HCT116 (cell line): ENCODE data around the gene AVPI1. TPM values are rescaled to one million over a fixed set of nuclear protein-coding genes. Genes with fewer than 3 reads are reported as not detected.

ENCODE experiments used
- ATAC-seq: fragments of 200-7000 bp; cut with Tn5 transposase; 2 replicates; pipeline ENCODE4 v1.9.1; 2020; ENCODE audit warnings: mild to moderate bottlenecking, moderate library complexity
- BruUV-seq: library from RNA; stranded (reverse); fragments of 400-500 nt; replicated peaks from 2 replicates; lab custom pipeline; 2021; lab: Mats Ljungman, UMichigan
- CTCF ChIA-PET: fragments of 300-600 bp; sonication (Branson Sonifier 250); formaldehyde crosslinking; loops from one replicate; lab custom pipeline; 2021; ENCODE audit warnings: antibody characterized with exemption; lab: Charles Lee
- POLR2A ChIA-PET: fragments of 300-600, 350-600 bp; sonication (Branson Sonifier 250); formaldehyde crosslinking; loops from one replicate; lab custom pipeline; 2021; ENCODE audit warnings: antibody characterized with exemption; lab: Charles Lee
- RAD21 ChIA-PET, 2 experiments: fragments of 300-600 bp; sonication (Branson Sonifier 250); formaldehyde crosslinking; loops; one replicate each; lab custom pipeline; 2023; ENCODE audit warnings: low total read pairs in 2 of 2; ENCODE audit not compliant: uncharacterized antibody in 2 of 2, unreplicated experiment in 2 of 2, low non-redundant PET in 1 of 2; lab: Charles Lee
- DNase-seq: peaks from one replicate; pipeline ENCODE4 v3.0.0-alpha.2; 2010; ENCODE audit warnings: low read depth, low spot score
- H2AFZ ChIP-seq: fragments of 200-600 bp; shearing (Covaris generic), sonication (generic); 2 replicates; pipeline ENCODE4 v1.6.1; 2017; ENCODE audit warnings: low read depth, mixed run types, mixed read lengths, antibody characterized with exemption, low read length; ENCODE audit not compliant: poor library complexity, severe bottlenecking
- H3K27ac ChIP-seq: 2 replicates; pipeline ENCODE4 v1.5.1; 2012; ENCODE audit warnings: low read depth, low read length
- H3K27me3 ChIP-seq: fragments of 200-600 bp; sonication (generic); 2 replicates; pipeline ENCODE4 v1.6.1; 2016; ENCODE audit warnings: mixed run types, low read length, mixed read lengths; ENCODE audit not compliant: insufficient read depth
- H3K36me3 ChIP-seq, 2 experiments: fragments of 200-500 bp in 1 of 2; fragments of 200-600 bp in 1 of 2; sonication (Bioruptor generic) in 1 of 2; sonication (generic) in 1 of 2; 2 replicates each; pipeline versions ENCODE4 v1.5.1 to v1.6.1; 2014 to 2016; ENCODE audit warnings: low read length in 2 of 2, inconsistent platforms in 1 of 2, mixed read lengths in 1 of 2, mixed run types in 1 of 2; ENCODE audit not compliant: insufficient read depth in 2 of 2, control insufficient read depth in 1 of 2
- H3K4me1 ChIP-seq, 2 experiments: fragments of 200-600 bp in 1 of 2; sonication (generic) in 1 of 2; 2 replicates each; pipeline versions ENCODE4 v1.5.1 to v1.6.1; 2012 to 2017; ENCODE audit warnings: low read length in 2 of 2, inconsistent platforms in 1 of 2, mild to moderate bottlenecking in 1 of 2, mixed read lengths in 1 of 2, mixed run types in 1 of 2, moderate library complexity in 1 of 2; ENCODE audit not compliant: insufficient read depth in 2 of 2, control insufficient read depth in 1 of 2
- H3K4me2 ChIP-seq: fragments of 200-600 bp; sonication (generic); 2 replicates; pipeline ENCODE4 v1.6.1; 2017; ENCODE audit warnings: mixed run types, low read length, mixed read lengths
- H3K4me3 ChIP-seq, 2 experiments: fragments of 200-600 bp in 1 of 2; sonication (generic) in 1 of 2; replicated peaks in 1 of 2; 2 replicates each; pipeline ENCODE4 v1.5.1; 2011 to 2016; ENCODE audit warnings: low read length in 2 of 2, control low read depth in 1 of 2, low read depth in 1 of 2, mild to moderate bottlenecking in 1 of 2, mixed read lengths in 1 of 2, mixed run types in 1 of 2
- H3K79me2 ChIP-seq: fragments of 200-600 bp; sonication (generic); 2 replicates; pipeline ENCODE4 v1.6.1; 2017; ENCODE audit warnings: mild to moderate bottlenecking, mixed run types, low read length, moderate library complexity, mixed read lengths; ENCODE audit not compliant: insufficient read depth
- H3K9ac ChIP-seq: fragments of 200-600 bp; sonication (generic); 2 replicates; pipeline ENCODE4 v1.6.1; 2016; ENCODE audit warnings: low read length, mixed read lengths
- H3K9me2 ChIP-seq: fragments of 200-600 bp; sonication (generic), shearing (Covaris generic); 2 replicates; pipeline ENCODE4 v1.6.1; 2017; ENCODE audit warnings: mixed run types, mild to moderate bottlenecking, moderate library complexity; ENCODE audit not compliant: insufficient read depth
- H3K9me3 ChIP-seq, 2 experiments: fragments of 200-500 bp in 1 of 2; fragments of 200-600 bp in 1 of 2; sonication (Bioruptor generic) in 1 of 2; sonication (generic) in 1 of 2; 2 replicates each; pipeline ENCODE4 v1.6.1; 2014 to 2017; ENCODE audit warnings: low read length in 2 of 2, mixed read lengths in 2 of 2, inconsistent platforms in 1 of 2, low read depth in 1 of 2, mild to moderate bottlenecking in 1 of 2, mixed run types in 1 of 2, moderate library complexity in 1 of 2; ENCODE audit not compliant: control insufficient read depth in 1 of 2, insufficient read depth in 1 of 2
- H4K20me1 ChIP-seq: fragments of 200-600 bp; sonication (generic), shearing (Covaris generic); 2 replicates; pipeline ENCODE4 v1.6.1; 2017; ENCODE audit warnings: mixed run types, mild to moderate bottlenecking, moderate library complexity; ENCODE audit not compliant: insufficient read depth
- CBX3 ChIP-seq: IDR thresholded peaks from 2 replicates; pipeline ENCODE4 v1.6.1; 2012; ENCODE audit warnings: low read depth
- CEBPB ChIP-seq: IDR thresholded peaks from 2 replicates; pipeline ENCODE4 v1.6.1; 2012; ENCODE audit warnings: low read depth
- EGR1 ChIP-seq: IDR thresholded peaks from 2 replicates; pipeline ENCODE4 v1.6.1; 2012; ENCODE audit warnings: low read depth
- ELF1 ChIP-seq: IDR thresholded peaks from 2 replicates; pipeline ENCODE4 v1.6.1; 2012; ENCODE audit warnings: low read depth, borderline replicate concordance
- EZH2phosphoT487 ChIP-seq: fragments of 200-600 bp; IDR thresholded peaks from 2 replicates; pipeline ENCODE4 v1.6.1; 2018; ENCODE audit warnings: antibody characterized with exemption, borderline replicate concordance
- FOSL1 ChIP-seq: IDR thresholded peaks from 2 replicates; pipeline ENCODE4 v1.6.1; 2012; ENCODE audit warnings: low read depth
- JUND ChIP-seq: IDR thresholded peaks from 2 replicates; pipeline ENCODE4 v1.6.1; 2012
- POLR2A ChIP-seq: IDR thresholded peaks from 2 replicates; pipeline ENCODE4 v1.7.0; 2011; ENCODE audit warnings: borderline replicate concordance; ENCODE audit not compliant: insufficient read depth, insufficient read length; ENCODE audit errors: extremely low read depth
- POLR2AphosphoS5 ChIP-seq: IDR thresholded peaks from 2 replicates; pipeline ENCODE4 v1.6.1; 2011; ENCODE audit warnings: mild to moderate bottlenecking, low read depth, low read length, moderate library complexity
- RAD21 ChIP-seq: IDR thresholded peaks from 2 replicates; pipeline ENCODE4 v1.6.1; 2012; ENCODE audit warnings: low read depth, mild to moderate bottlenecking
- SP1 ChIP-seq: IDR thresholded peaks from 2 replicates; pipeline ENCODE4 v1.6.1; 2012; ENCODE audit warnings: low read depth
- SRF ChIP-seq: IDR thresholded peaks from 2 replicates; pipeline ENCODE4 v1.6.1; 2012; ENCODE audit warnings: low read depth
- TCF7L2 ChIP-seq: IDR thresholded peaks from 2 replicates; pipeline ENCODE4 v1.7.0; 2011; ENCODE audit warnings: borderline replicate concordance, inconsistent platforms; ENCODE audit not compliant: insufficient read depth, insufficient read length; ENCODE audit errors: extremely low read depth
- ZNF274 ChIP-seq: fragments of 200-500 bp; sonication (Bioruptor generic); IDR thresholded peaks from 2 replicates; pipeline ENCODE4 v1.6.1; 2014; ENCODE audit warnings: mild to moderate bottlenecking, low read depth, low read length, inconsistent platforms
- intact Hi-C: fragments of 100-400 bp; cut with micrococcal nuclease; formaldehyde crosslinking; loops from 2 replicates; pipeline ENCODE4 v1.10.0; 2022
- total RNA-seq: library from RNA; stranded (reverse); gene quantifications from one replicate; pipeline ENCODE4 v1.2.1, GENCODE V29; 2021; ENCODE audit not compliant: unreplicated experiment
- TF ChIP-seq, protein P1 (sequence below): IDR thresholded peaks from 2 replicates; pipeline ENCODE4 v1.6.1; 2012
- TF ChIP-seq, protein P2 (sequence below): IDR thresholded peaks from 2 replicates; pipeline ENCODE4 v1.6.1; 2011; ENCODE audit warnings: mild to moderate bottlenecking, low read length, moderate library complexity; ENCODE audit not compliant: insufficient replicate concordance; ENCODE audit errors: extremely low read depth
- TF ChIP-seq, protein P3 (sequence below), 3 experiments: fragments of 200-600 bp in 1 of 3; sonication (generic) in 1 of 3; IDR thresholded peaks in 2 of 3; conservative IDR thresholded peaks in 1 of 3; 2 replicates each; pipeline ENCODE4 v1.5.1; 2012 to 2017; ENCODE audit warnings: low read depth in 2 of 3, low read length in 2 of 3, antibody characterized with exemption in 1 of 3, borderline replicate concordance in 1 of 3, control low read depth in 1 of 3, mild to moderate bottlenecking in 1 of 3, mixed read lengths in 1 of 3, mixed run types in 1 of 3, moderate library complexity in 1 of 3; ENCODE audit not compliant: insufficient read depth in 1 of 3
- TF ChIP-seq, protein P4 (sequence below): IDR thresholded peaks from 2 replicates; pipeline ENCODE4 v1.6.1; 2012; ENCODE audit warnings: low read depth

AVPI1 gene
- total RNA-seq, 1 experiment from 2014 or later = 26.7 TPM

DNA sequence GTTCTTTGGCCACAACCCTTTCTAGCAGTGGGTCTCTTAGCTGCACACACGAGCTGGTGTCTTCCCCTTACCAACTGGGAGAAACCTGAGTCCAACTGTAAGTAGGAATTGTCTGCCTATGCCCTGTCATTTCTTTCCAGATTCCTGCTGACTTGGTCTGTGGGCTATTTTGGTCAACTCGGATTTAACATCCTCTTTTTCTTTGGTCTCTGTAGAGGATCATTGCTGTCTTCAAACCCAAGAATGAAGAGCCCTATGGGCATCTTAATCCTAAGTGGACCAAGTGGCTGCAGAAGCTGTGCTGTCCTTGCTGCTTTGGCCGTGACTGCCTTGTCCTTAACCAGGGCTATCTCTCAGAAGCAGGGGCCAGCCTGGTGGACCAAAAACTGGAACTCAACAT lies 36.3 kb downstream of the AVPI1 start:
- H3K4me3 ChIP-seq = no peak overlapping the region
- H3K4me2 ChIP-seq = peak overlapping the region; percentile 65
- intact Hi-C loops = no loop called here
- peak overlapping the region; percentile 60; the same call in 1 of the 2 replicates for H3K27ac ChIP-seq
- DNase-seq (no peak), ATAC-seq (no peak)
- H3K36me3 ChIP-seq = peaks cover 7 to 25% of the 10 kb centered on the region in 2 experiments; a peak in 3 of 4 replicates
- no peaks in the 10 kb centered on the region for H3K9me2 ChIP-seq
- TF ChIP-seq SRF = no peak
- TF ChIP-seq SP1 = no peak
- TF ChIP-seq EZH2phosphoT487 = no peak
- no peak for TF ChIP-seq TCF7L2
- TF ChIP-seq, protein P1, sequence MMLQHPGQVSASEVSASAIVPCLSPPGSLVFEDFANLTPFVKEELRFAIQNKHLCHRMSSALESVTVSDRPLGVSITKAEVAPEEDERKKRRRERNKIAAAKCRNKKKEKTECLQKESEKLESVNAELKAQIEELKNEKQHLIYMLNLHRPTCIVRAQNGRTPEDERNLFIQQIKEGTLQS = no peak
- TF ChIP-seq EGR1 = no peak
- no peak for TF ChIP-seq RAD21
- TF ChIP-seq ELF1 = no peak
- TF ChIP-seq ZNF274 = no peak
- TF ChIP-seq, protein P2, sequence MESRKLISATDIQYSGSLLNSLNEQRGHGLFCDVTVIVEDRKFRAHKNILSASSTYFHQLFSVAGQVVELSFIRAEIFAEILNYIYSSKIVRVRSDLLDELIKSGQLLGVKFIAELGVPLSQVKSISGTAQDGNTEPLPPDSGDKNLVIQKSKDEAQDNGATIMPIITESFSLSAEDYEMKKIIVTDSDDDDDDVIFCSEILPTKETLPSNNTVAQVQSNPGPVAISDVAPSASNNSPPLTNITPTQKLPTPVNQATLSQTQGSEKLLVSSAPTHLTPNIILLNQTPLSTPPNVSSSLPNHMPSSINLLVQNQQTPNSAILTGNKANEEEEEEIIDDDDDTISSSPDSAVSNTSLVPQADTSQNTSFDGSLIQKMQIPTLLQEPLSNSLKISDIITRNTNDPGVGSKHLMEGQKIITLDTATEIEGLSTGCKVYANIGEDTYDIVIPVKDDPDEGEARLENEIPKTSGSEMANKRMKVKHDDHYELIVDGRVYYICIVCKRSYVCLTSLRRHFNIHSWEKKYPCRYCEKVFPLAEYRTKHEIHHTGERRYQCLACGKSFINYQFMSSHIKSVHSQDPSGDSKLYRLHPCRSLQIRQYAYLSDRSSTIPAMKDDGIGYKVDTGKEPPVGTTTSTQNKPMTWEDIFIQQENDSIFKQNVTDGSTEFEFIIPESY = no peak
- TF ChIP-seq CEBPB = no peak
- no peak for TF ChIP-seq JUND
- no peak for TF ChIP-seq POLR2A
- no peak for TF ChIP-seq POLR2AphosphoS5
- TF ChIP-seq, protein P3, sequence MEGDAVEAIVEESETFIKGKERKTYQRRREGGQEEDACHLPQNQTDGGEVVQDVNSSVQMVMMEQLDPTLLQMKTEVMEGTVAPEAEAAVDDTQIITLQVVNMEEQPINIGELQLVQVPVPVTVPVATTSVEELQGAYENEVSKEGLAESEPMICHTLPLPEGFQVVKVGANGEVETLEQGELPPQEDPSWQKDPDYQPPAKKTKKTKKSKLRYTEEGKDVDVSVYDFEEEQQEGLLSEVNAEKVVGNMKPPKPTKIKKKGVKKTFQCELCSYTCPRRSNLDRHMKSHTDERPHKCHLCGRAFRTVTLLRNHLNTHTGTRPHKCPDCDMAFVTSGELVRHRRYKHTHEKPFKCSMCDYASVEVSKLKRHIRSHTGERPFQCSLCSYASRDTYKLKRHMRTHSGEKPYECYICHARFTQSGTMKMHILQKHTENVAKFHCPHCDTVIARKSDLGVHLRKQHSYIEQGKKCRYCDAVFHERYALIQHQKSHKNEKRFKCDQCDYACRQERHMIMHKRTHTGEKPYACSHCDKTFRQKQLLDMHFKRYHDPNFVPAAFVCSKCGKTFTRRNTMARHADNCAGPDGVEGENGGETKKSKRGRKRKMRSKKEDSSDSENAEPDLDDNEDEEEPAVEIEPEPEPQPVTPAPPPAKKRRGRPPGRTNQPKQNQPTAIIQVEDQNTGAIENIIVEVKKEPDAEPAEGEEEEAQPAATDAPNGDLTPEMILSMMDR (IDR thresholded peaks at IDR 0.05 in 2 of 3, conservative IDR thresholded peaks at IDR 0.05 in 1 of 3; ENCODE audit: borderline replicate concordance in 1 of 3, insufficient read depth in 1 of 3, low read depth in 2 of 3, low read length in 2 of 3) = no peak
- TF ChIP-seq, protein P4, sequence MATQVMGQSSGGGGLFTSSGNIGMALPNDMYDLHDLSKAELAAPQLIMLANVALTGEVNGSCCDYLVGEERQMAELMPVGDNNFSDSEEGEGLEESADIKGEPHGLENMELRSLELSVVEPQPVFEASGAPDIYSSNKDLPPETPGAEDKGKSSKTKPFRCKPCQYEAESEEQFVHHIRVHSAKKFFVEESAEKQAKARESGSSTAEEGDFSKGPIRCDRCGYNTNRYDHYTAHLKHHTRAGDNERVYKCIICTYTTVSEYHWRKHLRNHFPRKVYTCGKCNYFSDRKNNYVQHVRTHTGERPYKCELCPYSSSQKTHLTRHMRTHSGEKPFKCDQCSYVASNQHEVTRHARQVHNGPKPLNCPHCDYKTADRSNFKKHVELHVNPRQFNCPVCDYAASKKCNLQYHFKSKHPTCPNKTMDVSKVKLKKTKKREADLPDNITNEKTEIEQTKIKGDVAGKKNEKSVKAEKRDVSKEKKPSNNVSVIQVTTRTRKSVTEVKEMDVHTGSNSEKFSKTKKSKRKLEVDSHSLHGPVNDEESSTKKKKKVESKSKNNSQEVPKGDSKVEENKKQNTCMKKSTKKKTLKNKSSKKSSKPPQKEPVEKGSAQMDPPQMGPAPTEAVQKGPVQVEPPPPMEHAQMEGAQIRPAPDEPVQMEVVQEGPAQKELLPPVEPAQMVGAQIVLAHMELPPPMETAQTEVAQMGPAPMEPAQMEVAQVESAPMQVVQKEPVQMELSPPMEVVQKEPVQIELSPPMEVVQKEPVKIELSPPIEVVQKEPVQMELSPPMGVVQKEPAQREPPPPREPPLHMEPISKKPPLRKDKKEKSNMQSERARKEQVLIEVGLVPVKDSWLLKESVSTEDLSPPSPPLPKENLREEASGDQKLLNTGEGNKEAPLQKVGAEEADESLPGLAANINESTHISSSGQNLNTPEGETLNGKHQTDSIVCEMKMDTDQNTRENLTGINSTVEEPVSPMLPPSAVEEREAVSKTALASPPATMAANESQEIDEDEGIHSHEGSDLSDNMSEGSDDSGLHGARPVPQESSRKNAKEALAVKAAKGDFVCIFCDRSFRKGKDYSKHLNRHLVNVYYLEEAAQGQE = no peak
- TF ChIP-seq CBX3 = no peak
- no peak for TF ChIP-seq FOSL1
- H3K9ac ChIP-seq = no peak overlapping the region
- ChIA-PET POLR2A (no interaction called here), CTCF (no interaction called here), RAD21 (no interaction called here)
- H4K20me1 ChIP-seq = no peaks in the 10 kb centered on the region
- peaks cover 46 to 59% of the 10 kb centered on the region in 2 experiments for H3K4me1 ChIP-seq
- H3K9me3 ChIP-seq = no peaks in the 10 kb centered on the region
- H2AFZ ChIP-seq = no peak overlapping the region
- BruUV-seq = no TSS peak
- peaks cover 30% of the 10 kb centered on the region for H3K79me2 ChIP-seq
- no peaks in the 10 kb centered on the region for H3K27me3 ChIP-seq
